DMS53 treated with DMSO at 0.1 percent for 48 hours (cell line): ENCODE data around the gene ZNF674.

ENCODE experiments used
- DNase-seq: peaks from one replicate; lab custom pipeline; 2025; ENCODE audit not compliant: unreplicated experiment; lab: John Stamatoyannopoulos, UW

The ZNF674 gene

GRCh38 chrX:46545111-46546005 lies at the start of gene ZNF674:
Gene ZNF674 (minus strand): TSS chrX:46545421. CDS start chrX:46542087, 3,334 bp downstream.
- DNase-seq, result peak; percentile 86

DNA sequence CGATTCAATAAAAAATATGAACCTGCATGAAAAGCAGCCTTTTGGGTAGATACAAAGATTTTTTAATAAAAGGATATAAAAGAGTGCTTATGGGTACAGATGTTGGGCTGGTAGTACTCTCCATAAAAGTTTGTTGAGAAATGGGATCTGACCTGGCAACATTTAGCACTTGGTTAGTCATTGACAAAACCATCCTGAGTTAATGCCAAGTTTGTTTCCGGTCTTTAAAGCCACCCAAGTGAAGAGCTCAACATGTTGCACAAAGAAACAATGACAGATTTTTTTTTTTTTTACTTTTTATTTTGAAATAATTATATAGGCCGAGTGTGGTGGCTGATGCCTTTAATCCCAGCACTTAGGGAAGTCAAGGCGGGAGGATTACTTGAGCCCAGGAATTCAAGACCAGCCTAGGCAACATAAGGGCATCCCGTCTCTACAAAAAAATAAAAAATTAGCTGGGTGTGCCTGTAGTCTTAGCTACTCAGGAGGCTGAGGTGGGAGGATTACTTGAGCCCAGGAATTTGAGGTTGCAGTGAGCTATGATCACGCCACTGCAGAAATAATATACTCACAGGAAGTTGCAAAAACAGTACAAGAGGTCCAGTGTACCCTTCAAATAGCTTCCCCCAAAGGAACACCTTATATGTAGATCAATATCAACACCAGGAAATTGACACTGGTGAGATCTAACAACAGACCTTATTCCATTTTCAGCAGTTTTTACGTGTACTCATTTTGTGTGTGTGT lies 44.9 kb upstream of the ZNF674 start:
- DNase-seq, result no peak

- no peak for DNase-seq
These were observed 43.0 kb upstream of the ZNF674 start for GRCh38 chrX:46588263-46588662.

DNA sequence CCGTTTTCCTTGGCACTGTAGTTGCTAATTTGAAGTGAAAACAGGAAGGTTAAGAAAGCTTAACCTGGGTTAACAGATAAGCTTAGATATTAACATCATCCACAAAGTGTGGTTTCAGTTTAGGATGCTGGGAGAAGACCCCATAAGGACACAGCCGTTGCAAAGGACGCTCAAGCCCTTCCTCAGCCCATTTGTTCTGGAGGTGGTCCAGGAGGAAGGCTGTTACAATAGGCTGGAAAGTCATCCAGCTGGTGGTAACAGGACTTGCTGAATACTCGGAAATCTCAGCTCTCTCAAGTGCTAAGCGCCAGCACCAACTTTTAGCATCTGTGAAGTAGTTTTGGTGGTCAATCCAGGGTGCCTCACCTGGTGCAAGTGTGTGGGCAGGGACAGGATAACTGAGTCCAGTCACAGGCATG lies 42.5 kb upstream of the ZNF674 start:
- no peak for DNase-seq

- DNase-seq, result no peak
These were observed 41.9 kb upstream of the ZNF674 start for GRCh38 chrX:46587158-46587557.

DNA sequence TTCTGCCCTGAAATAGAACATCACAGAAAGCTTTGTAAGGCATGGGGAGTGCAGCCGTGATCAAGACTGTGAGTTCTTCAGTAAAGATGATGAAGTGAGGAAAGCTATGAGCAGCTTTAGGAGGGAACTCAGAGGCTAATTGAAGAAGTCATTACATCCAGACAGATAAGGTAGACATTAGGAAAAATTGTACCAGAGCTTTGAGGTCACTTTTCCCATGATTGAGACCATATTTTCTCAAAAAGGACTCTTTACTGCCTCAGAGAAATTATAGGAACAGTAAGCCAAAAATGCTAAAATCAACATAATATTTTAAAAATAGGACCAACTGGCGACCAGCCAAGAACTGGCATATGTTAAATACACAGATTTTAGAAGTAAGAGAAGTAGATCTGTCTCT lies 39.5 kb upstream of the ZNF674 start:
- DNase-seq, result no peak

DNA sequence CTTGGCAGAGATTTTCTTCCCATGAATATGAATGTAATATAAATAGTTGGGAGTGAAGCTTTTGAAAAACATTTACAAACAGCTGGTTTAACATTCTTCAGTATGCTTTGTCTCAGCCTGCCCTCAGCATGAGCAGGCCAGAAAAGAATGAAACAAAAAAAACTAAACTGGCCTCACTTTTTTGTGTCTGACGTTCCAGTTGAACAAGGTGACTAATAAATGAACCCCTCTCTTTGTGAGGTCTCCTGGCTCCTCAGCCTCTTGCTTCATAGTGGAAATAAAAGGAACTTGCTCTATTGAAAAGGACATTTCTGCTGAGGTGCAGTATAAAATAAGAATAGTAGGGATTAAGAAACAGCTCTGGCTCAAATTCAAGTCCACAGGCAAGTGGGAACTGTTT lies 37.7 kb upstream of the ZNF674 start:
- no peak for DNase-seq

GRCh38 chrX:46582325-46582724 lies 37.1 kb upstream of the ZNF674 start:
- DNase-seq, result no peak

DNA sequence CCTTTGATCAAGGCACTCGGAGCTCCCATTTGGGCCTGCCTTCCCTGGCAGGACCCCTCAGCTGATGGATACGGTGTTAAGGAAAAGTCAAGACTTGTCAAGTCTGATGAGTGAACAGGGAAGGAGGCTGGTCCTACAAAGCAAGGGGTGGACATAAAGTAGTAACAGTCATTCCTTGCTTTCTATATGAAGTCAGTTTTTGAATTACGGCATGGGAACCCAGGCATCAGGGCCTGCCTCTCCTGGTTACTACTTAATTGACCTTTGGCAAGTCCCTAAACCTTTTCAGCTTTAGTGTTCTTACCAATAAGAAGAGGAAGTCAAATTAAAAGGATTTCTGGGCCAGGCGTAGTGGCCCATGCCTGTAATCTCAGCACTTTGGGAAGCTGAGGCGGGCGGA lies 35.4 kb upstream of the ZNF674 start:
- no peak for DNase-seq

- DNase-seq, result no peak
These were observed 34.0 kb upstream of the ZNF674 start for GRCh38 chrX:46579250-46579649.

GRCh38 chrX:46577221-46578005 lies 32.2 kb upstream of the ZNF674 start:
- no peak for DNase-seq

- no peak for DNase-seq
These were observed 31.2 kb upstream of the ZNF674 start for GRCh38 chrX:46576458-46576857.

DNA sequence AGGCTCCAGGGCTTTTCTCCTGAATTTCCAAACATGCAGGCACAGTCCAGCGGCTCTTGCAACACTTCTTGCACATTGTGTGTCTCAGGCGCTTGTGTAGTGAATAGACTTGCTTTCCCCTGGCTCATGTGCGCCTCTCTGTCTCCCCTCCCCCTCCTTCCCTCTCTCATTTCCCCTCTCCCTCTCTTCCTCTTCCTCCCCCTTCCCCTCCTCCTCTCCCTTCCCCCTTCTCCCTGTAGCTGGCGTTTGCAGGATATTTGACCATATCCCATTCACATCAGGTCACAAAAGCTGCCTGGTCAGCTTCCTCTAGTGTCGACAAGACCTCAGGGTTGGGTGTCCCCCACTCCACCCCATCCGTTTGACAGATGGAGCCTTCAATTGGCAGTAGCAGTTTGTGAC lies 30.8 kb upstream of the ZNF674 start:
- DNase-seq, result no peak

DNA sequence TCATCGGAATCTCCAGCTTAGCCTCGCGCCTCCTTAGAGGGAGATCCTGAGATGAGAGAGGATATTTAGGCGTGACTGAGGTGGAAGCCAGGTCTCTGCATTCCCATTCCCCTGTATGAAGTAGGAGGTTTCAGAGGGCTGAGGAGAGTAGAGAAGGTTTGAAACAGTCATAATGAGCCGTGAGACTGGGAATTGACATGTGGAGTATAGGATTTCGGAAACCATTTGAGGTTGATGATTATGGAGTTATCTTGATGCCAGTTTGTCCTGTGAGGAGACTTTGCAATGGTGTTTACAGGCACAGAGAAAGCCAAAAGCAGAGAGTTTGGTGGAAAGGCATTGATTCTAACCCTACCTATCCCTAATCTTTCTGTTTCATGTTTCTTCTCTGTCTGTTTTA lies 30.4 kb upstream of the ZNF674 start:
- DNase-seq, result no peak

GRCh38 chrX:46574774-46575381 lies 29.7 kb upstream of the ZNF674 start:
- DNase-seq, result peak; percentile 48

DNA sequence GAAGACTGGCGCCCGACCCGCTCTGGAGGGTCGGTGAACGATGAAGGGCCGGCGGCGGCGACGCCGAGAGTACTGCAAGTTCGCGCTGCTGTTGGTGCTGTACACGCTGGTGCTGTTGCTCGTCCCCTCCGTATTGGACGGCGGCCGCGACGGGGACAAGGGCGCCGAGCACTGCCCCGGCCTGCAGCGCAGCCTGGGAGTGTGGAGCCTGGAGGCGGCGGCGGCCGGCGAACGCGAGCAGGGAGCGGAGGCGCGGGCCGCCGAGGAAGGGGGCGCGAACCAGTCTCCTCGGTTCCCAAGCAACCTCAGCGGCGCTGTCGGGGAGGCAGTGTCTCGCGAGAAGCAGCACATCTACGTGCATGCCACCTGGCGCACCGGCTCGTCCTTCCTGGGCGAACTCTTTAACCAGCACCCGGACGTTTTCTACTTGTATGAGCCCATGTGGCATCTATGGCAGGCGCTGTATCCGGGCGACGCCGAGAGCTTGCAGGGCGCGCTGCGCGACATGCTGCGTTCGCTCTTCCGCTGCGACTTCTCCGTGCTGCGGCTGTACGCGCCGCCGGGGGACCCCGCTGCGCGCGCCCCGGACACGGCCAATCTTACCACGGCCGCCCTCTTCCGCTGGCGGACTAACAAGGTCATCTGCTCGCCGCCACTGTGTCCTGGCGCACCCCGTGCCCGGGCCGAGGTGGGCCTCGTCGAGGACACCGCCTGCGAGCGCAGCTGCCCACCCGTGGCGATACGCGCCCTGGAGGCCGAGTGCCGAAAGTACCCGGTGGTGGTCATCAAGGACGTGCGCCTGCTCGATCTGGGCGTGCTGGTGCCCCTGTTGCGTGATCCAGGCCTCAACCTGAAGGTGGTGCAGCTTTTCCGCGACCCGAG lies 28.9 kb upstream of the ZNF674 start:
- peak; percentile 57 for DNase-seq

DNA sequence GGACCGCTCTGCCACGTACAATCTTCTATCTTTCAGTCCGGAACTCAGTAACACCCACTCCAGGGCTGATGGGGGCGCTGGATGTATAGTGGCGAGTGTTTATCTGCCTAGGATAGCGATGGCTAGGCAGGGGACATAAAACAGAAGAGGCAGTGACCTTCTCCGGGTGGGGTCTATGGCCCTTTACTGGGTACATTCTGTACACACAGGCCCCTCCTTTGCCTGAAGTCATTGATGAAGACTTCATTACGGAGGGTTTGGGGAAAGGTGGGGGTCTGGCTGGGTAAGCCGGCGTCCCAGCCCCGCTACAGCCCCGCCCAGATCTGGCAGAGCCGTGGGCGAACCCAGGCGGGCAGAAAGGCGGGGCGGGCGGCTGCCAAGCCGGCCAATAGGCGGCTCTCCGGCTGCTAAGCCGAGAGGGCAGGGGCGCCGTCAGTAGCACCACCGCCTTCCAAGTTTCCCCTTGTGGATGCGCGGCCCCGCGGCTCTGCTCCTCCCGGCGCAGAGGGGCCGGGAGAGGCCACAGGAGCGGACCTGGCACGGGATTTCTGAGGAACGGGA lies 28.2 kb upstream of the ZNF674 start, which contains the start of gene CHST7:
CHST7 (plus strand) TSS at position 435 of the 561 bp plus-strand sequence. CDS start 167 bp downstream, outside the sequence.
- DNase-seq, result peak; percentile 57

DNA sequence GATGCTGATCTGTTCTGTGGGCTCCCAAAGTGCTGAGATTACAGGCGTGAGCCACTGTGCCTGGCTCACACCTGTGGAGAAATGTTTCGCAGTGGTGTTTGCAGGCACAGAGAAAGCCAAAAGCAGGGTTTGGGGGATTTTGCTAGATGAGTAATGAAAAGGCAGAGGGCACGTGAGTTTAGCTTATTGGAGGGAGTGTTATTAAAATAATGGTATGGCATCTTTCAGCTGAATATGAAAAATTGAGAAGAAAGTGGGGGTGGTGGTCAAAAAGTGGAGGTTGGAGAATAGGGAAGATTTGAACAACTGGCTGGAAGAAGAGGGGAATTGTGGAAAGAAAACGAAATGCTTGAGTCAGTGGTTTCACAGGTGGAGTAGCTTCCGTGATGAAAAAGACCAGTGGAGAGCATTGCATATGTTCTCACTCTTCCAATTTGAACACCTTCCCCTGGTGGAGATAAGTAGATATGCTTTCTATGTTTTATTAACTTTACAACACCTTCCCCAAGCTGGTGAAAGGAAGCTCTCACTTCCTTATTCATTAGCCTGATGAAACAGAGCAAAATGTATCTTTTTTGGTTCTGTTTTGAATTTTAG lies 27.2 kb upstream of the ZNF674 start:
- DNase-seq, result peak; percentile 3
